HG03460 (cell line): ENCODE results near the gene SRMS.

Experiments
- ATAC-seq: cut with Tn5 transposase; IDR thresholded peaks from one replicate; pipeline ENCODE4 v1.9.1; 2021; ENCODE audit not compliant: unreplicated experiment

The SRMS gene

DNA sequence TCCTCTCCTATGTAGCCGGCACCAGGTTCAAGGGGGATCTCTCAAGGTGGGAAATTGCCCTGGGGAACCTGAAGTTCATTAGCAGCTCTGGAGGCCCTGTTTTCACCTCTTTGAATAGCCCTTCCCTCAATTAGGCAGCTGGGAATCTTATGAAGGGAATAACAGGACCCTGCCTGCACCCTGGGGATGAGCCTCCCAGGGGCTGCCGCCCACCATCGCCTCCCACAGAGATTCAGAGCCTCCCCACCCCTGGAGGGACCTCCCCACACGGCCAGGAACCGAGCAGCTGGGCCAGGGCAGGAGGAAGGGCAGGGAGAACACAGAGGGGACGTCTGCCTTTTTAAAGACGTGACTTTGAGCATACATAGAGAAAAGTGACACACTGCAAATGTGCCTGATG lies 44.0 kb downstream of the SRMS start:
- no peak for ATAC-seq

DNA sequence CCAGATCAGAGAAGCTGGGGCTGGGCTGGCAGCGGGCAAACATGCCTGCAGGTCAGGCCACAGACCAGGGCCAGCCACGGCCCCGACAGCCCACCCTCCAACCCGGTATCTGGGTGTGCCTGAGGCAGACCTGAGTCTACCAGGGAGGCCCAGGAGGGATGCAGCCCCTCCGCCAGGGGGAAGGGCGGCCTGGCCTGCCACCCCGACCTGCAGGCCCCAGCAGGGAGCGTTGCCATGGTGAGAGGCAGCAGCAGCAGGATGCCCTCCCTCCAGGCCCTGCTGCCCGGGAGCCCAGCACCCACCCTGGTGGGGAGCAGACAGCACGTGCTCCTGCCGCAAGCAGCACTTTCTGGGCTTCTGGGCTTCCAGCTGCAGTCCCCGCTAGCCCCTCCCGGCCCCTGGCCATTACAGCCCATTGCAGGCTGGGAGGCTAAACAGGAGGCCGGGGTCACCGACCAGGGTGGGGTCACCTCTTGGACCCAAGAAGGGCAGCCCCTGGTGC lies 44.8 kb downstream of the SRMS start:
- no peak for ATAC-seq

DNA sequence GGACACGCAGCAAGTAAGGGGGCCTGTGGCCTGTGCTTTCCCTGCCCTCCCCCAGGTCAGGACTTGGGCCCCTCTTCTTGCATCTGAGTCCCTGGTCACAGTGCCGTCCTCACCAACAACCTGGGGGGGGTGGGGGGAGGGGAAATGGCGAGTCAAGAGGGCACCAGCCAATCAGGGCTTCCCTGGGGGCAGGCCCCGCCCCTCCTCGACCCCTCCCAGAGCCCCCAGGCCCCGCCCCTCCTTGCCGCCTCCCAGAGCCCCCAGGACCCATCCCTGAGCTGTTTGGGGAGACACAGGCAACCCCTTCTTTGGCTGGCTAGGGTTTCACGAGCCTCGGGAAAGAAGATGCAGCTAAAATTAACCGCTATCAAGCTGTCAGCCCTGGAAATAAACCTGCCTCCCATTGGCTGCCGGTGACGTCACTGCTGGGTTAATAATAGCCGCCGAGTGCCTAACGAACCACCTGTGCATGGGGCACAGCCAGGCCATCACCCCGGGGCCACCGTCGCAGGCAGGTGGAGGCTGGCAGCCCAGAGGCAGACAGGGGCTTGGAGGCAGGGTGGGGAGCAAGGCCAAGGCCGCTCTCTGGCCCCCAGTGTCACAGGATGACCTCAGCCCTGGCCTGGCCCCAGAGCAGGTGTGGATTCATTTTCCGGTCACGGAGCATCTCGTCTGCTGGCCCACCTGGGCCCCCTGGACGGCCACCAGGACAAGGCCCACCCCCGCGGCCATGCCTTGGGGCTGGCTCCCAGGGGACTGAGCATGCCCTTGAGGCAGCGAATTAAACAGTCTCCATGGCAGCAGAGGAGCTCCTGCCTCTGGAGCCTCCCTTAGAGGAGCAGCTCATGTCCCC lies 45.5 kb downstream of the SRMS start:
- no peak for ATAC-seq

DNA sequence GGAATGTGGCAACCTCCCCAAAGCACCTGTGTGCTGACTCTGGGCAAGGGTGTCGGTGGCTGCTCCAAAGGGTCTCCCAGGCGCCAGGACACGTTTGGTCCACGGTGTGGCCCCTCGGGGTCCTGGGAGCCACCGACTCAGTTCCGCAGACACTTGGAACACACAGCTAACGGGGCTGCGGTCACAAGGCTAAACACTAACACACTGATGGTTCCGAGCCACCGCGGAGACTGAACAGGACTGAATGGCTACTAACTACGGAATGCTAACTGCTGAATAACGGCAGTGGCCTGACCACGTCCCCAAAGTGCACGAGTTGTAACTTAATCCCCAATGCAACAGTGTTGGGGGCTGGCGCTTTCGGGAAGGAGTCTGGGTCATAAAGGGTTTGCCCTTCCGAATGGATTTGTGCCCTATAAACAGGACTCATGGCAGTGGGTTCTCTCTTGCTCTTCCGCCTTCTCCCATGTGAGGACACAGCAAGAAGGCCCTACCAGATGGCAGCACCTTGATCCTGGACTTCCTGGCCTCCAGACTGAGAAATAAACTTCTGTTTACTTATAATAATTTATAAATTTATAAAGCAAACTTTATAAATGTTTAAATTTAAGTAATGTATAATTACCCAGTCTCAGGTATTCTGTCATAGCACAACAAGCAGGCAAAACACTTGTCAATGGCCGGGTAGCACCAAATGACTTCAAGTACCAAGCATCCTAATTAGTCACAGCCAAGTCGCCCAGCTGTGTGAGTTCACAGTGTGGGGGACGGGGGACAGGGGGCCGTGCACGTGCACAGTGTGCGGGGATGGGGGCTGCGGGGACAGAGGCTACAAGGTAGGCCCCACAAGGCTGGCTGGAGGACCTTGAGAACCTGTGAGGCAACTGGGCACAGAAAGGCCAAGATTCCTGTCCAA lies 46.4 kb downstream of the SRMS start:
- ATAC-seq: no peak

DNA sequence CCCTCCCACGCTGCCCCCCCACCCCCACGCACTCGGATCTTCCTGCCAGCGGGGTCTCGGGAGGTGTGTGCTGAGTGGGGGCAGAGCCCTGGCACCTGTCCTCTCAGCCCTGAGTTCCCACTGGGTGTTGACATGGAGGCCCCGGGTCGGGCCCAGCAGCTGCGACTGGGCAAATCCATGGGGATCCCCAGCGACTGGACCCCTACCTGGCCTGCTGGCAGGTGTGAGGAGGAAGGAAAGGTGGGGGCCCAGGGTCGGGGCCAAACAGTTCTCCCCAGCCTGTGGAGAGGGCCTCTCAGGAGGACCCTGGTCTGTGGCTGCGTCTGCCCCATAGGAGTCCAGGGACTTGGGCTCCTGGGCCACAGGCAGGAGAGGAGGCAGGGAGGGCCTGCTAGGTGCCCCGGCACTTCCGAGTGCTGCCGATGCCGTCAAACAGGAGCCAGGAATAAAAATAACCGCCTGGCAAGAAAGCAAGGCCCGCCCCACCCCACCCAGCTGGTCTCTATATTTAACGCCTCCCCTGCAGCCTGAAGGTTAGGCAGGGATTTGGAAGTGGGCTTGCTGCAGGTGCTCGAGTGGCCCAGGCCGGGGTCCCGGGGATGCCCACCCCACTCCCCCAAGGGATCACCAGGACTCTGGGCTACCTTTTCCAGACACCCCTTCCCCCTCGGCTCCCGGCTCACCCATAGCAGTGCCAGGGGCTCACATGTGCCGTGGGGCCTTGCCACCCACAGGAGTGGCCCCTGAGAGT lies 47.2 kb downstream of the SRMS start:
- no peak for ATAC-seq

DNA sequence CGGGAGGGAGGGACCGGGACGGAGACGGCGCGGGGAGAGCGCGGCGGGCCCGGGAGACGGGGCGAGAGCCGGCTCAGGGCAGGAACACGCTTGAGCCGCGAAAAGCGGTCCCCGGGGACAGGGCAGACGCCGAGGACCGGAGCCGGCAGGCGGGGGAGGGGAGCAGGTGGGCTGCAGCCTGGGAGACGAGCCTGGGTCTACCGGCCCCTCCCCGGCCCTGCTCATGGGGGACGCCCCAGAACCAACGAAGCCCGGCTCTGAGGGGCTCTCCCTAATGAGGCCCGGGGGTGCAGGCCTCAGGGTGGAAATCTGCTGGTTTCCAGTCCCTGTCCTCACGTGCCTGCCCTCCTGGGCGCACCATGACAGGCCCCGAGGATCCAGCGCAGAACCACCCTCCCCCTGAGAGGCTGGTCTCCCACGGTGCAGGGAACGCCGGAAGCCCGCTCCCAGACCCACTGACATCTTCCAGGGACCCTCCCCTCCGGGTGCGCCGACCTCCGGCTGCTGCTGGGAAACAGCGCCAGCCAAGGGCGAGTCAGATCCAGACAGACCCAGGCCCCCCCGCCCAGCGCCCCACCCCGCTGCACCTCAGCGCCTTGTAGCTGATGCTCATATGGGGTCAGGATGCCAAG lies 48.1 kb downstream of the SRMS start:
- ATAC-seq: no peak

DNA sequence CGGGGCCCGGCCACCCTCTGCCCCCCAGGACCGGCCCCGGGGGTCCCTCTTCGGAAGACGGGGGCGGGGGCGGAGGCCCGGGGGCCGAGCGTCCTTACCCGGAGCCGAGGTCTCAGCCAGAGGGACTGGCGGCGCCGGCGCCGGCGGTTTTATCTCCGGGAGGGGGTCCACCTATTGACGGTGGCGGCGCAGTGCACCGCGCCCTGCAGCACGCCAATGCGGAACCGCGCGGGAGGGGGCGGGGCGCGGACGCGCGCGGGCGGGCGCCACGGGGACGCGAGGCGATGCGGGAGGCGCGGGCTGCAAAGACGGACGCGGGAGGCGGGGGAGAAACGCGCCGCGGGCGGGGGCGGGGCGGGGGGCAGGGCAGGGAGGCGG lies 48.6 kb downstream of the SRMS start, which contains the start of gene EEF1A2:
Gene EEF1A2 (minus strand): TSS at position 124 of the 378 bp plus-strand sequence. CDS start 1,320 bp downstream, outside the sequence.
- no peak for ATAC-seq

DNA sequence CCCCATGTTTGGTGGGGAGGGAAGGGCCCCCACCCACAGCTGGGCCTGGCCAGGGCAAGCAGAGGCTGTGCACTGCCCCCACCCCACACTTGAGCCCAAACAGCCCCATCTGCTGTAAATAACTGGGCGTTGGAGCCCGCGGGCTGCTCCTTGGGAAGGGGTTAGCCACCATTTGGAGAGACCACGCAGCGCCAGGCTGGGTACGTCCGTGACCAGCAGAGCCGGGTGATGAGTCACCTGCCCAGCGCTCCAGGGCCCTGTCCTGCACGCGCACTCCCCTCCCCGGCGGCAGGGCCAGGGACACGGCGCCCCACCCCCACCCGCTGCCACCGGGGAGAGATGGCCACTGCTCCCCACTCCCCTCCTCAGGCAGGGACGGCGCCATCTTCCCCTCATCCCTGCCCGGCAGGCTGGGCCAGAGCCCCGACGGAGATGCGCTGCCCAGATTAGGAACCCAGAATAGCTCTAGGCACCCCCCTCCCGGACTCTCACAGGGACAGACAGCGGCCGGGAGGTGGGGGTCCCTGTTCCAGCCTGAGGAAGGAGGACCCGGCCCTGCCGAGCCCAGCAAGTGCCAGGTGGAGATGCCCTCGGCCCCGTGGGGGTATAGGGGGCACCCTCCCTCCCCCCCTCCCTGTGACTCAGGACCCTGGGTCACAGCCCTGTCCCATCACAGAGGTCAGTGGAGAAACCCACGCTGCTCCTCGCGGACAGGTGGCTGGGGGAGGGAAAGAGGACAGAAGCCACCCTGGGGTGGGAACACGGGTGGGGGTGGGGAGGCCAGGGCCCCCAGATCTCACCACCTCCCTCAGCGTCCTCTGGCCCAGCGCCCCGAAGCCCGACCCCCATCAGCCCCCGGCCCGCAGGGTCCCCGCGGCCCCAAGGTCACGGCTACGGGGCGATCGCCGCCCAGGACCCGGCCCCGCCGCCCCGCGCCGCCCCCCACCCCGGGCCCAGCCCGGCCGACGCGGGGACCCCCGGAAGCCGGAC lies 49.3 kb downstream of the SRMS start:
- no peak for ATAC-seq

DNA sequence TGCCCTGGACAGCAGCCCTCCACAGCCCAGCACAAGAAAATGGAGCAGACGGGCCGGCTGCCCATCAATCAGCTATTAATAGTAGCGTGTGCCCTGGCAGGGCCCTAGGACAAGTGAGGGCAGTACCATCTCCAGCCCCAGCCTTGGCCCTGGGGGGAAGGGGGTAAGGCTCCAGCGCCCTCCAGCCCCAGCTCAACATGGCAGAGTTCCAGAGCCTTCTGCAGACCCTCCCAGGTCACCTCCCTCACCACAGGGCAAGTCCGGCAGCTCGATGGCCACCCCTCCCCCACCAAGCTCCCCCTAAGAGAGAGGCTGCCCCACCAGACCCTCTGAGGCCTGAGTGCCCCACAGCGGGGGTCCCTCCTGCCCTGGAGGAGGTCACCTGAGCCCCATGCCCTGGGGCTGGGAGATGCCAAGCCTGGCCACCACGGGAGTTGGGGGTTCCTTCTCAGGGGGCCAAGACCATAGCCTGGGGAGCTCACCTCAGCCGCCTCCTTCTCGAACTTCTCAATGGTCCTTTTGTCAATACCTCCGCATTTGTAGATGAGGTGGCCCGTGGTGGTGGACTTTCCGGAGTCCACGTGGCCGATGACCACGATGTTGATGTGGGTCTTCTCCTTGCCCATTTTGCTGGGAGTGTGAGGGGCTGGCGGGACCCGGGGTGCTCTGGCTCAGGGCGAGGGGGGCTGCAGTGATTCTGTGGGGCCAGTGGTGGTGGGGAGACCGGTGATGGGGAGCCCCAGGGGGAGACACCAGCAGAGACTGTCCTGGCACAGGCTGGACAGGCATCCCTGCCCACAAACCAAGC lies 50.2 kb downstream of the SRMS start:
- no peak for ATAC-seq

DNA sequence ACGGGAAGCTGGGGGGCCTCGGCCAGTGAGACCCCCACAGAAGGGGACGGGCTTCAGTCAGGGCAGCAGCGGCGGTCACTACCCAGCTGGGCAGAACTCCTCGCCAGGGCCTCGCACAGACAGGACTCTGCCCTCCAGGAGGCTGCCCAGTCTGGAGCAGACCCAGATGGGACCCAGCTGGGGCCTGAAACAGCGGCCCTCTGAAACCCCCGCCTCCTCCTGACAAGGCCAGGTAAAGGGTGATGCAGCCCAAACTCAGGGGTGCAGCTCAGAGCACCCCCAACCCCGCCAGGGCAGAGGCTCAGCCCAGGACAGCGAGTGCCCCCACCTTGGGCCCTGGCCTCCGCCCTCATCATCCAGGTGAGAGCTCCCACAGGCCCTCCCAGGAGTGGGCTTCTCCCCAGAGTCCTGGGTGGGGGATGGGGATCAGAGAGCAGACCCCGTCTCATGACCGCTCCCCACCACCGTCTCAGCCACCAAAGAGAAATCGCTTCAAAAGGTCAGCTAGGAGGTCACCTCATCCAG lies 50.9 kb downstream of the SRMS start:
- ATAC-seq: no peak

DNA sequence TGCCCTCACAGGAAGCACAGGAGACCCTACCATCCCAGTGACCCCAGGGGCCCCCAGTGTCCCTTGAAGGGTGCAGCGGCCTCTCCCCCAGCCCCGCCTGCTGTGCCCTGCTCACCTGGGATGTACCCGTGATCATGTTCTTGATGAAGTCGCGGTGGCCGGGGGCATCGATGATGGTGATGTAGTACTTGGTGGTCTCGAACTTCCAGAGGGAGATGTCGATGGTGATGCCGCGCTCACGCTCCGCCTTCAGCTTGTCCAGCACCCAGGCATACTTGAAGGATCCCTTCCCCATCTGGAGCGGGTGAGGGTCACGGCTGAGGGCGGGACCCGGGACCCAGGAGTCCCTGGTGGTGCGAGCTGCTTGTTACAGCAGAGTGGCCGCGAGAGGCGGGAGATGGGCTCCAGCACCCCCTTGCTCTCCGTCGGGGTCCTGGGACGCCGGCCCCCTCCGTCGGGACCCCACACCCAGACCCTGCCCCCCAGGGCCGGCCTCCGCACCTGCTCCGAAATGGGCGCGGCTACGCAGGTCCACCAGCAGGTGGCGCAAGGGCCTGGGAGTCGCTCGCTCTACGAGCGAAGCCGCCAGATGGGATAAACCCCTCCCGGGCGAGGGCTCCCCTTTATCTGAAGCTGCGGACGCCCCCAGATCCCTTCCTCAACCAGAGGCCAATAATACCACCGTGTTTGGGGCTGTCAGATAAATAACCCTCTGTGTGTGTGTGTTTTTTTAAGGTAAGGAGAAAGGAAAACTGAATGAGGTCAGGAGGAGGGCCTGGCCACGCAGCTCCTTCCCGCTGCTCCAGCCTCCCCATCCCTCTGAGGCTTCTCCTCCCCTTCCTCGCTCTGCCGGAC lies 51.6 kb downstream of the SRMS start:
- ATAC-seq: no peak

DNA sequence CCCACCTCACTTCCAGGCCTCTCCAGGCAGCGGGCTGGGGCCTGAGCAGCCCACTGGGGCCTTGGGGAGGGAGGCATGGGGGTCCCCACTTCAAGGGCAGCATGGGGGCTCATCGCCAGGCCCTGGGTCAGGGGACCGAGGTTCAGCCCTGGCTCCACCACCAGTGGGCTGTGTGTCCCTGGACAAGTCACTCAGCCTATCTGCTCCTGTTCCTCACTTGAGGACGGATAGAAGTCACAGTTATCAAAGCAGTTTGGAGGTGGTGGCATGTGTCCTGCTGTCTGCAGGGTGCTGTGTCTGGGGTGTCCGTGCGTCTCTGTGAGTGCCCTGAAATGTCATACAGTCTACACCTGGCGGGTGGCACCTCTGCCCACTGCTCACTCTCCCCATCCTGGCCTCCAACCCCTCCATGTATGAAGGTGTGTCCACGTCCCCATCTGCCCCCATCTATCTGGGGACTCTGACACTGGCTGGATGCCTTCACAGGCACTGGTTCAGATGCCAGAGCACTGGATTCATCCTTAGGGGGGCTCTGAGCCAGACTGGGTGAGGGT lies 52.3 kb downstream of the SRMS start:
- no peak for ATAC-seq

DNA sequence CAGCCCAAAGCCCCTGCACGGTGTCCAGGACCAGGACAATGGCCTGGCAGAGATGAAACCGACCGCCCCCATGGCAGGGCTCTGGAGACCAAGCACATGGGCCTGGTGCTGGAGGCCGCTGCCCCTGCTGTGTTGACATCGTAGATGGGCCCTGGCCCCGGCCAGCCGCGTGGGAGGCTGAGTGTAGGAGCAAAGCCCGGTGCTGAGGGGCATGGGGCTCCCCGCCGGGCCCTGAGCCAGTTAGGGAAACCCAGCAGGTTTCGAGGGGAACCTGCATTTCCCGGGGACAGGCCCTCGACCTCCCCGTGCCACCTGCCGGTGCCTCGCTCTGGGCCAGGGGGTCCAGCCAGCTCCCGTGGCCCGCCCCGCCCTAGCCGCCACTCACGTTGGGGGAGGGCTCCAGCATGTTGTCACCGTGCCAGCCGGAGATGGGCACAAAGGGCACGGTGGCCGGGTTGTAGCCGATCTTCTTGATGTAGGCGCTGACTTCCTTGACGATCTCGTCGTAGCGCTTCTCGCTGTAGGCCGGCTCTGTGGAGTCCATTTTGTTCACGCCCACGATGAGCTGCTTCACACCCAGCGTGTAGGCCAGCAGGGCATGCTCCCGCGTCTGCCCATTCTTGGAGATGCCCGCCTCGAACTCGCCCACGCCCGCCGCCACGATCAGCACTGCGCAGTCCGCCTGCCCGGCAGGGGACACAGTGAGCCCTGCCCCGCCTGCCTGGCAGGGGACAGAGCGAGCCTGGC lies 53.0 kb downstream of the SRMS start:
- no peak for ATAC-seq

DNA sequence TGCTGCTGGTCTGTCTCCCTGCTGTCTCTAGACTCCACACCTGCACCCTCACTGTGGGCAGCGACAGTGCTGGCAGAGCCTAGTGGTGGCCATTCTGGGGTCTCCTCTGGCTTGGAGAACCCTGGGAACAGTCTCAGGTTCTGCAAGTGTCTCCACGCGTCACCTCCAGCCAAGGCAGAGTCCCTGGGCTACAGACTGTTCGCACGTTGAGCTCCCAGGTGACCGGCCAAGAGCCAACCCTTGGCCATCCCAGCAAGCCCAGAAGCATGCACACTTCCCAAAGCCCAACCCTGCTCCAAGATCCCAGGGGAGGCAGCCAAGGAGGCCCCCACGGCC lies 53.5 kb downstream of the SRMS start:
- no peak for ATAC-seq

DNA sequence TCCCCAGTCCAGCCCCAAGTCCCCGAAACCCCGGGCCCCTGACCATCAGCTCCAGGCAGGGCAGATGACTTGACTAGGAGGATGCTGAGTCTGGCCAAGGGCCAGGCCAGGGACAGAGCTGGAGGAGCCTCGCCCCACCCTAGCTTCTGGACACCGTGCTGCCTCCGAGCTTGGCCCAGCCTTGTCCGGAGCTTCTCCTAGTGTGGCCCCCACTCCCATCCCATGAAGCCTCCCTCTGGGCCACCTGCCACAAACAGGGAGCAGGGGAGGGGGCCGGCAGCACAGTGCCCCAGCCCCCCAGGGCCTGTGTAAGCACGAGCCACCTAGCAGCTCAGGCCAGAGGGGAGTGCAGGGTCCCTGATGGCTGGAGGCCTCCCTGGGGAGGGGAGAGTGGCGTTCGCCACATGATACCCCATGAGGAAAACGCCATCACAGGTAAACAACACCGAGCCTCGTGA lies 54.0 kb downstream of the SRMS start:
- ATAC-seq: no peak

DNA sequence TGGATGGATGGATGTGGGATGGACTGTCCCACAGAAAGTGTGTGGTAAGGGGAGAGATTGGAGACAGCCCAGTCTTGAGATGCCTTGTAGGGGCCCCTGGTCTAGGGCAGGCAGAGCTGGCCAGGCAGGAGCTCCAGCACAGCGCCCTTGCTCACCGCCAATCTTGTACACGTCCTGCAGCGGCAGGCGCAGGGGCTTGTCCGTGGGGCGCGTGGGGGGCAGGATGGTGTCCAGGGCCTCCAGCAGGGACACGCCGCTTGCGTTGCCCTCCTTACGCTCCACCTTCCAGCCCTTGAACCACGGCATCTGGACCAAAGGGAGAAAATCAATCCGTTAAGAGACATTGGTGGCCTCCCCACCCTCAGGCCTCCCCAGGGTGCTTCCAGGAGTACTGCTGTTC lies 54.6 kb downstream of the SRMS start:
- ATAC-seq: no peak
